Mesenchymal stem cell (in vitro differentiated cells and primary cell): ENCODE results near the gene NT5C3A.

ENCODE experiments used
- DNase-seq: peaks from one replicate; pipeline ENCODE4 v3.0.0-alpha.2; 2013
- H2AFZ ChIP-seq: one replicate; pipeline ENCODE4 v1.6.1; 2013; ENCODE audit warnings: low read depth, mild to moderate bottlenecking, control low read depth, inconsistent platforms, low read length, moderate library complexity
- H2AK5ac ChIP-seq: 2 replicates; pipeline ENCODE4 v1.6.1; 2013; ENCODE audit warnings: low read length, moderate library complexity, mild to moderate bottlenecking, inconsistent platforms; ENCODE audit not compliant: severe bottlenecking
- H2BK120ac ChIP-seq: one replicate; pipeline ENCODE4 v1.6.1; 2013; ENCODE audit warnings: low read depth, mild to moderate bottlenecking, inconsistent platforms, low read length, moderate library complexity
- H2BK12ac ChIP-seq, 2 experiments: one replicate each; pipeline ENCODE4 v1.6.1; 2013; ENCODE audit warnings: inconsistent platforms in 2 of 2, low read length in 2 of 2, mild to moderate bottlenecking in 2 of 2, moderate library complexity in 2 of 2, control low read depth in 1 of 2
- H2BK15ac ChIP-seq: one replicate; pipeline ENCODE4 v1.6.1; 2013; ENCODE audit warnings: mild to moderate bottlenecking, low read depth, inconsistent platforms; ENCODE audit not compliant: poor library complexity, severe bottlenecking
- H2BK5ac ChIP-seq: 2 replicates; pipeline ENCODE4 v1.6.1; 2013; ENCODE audit warnings: low read depth, mild to moderate bottlenecking, low read length, control low read depth, inconsistent platforms; ENCODE audit not compliant: poor library complexity, severe bottlenecking
- H3K14ac ChIP-seq, 2 experiments: one replicate each; pipeline ENCODE4 v1.6.1; 2013; ENCODE audit warnings: inconsistent platforms in 2 of 2, low read length in 2 of 2, control low read depth in 1 of 2, mild to moderate bottlenecking in 1 of 2, moderate library complexity in 1 of 2
- H3K18ac ChIP-seq, 2 experiments: one replicate each; pipeline ENCODE4 v1.6.1; 2013; ENCODE audit warnings: inconsistent platforms in 2 of 2, low read length in 2 of 2, control low read depth in 1 of 2, low read depth in 1 of 2, mild to moderate bottlenecking in 1 of 2
- H3K23ac ChIP-seq, 2 experiments: one replicate each; pipeline ENCODE4 v1.6.1; 2013; ENCODE audit warnings: inconsistent platforms in 2 of 2, low read length in 2 of 2, mild to moderate bottlenecking in 2 of 2, moderate library complexity in 2 of 2, control low read depth in 1 of 2
- H3K27ac ChIP-seq: 2 replicates; pipeline ENCODE4 v1.5.1; 2013; ENCODE audit warnings: mild to moderate bottlenecking, moderate library complexity, low read length, control low read depth, inconsistent platforms; ENCODE audit not compliant: poor library complexity, severe bottlenecking
- H3K27me3 ChIP-seq, 2 experiments: 2 replicates each; pipeline versions ENCODE4 v1.6.1 to v1.7.0; 2013; ENCODE audit warnings: low read length in 2 of 2, mild to moderate bottlenecking in 2 of 2, moderate library complexity in 2 of 2, control low read depth in 1 of 2, inconsistent platforms in 1 of 2; ENCODE audit not compliant: control insufficient read depth in 1 of 2, insufficient read depth in 1 of 2
- H3K36me3 ChIP-seq, 2 experiments: 2 replicates each; pipeline versions ENCODE4 v1.6.1 to v1.7.0; 2013; ENCODE audit warnings: low read length in 2 of 2, control low read depth in 1 of 2, inconsistent platforms in 1 of 2, low read depth in 1 of 2, mild to moderate bottlenecking in 1 of 2; ENCODE audit not compliant: insufficient read depth in 2 of 2, control insufficient read depth in 1 of 2
- H3K4ac ChIP-seq, 2 experiments: one replicate each; pipeline ENCODE4 v1.6.1; 2013; ENCODE audit warnings: inconsistent platforms in 2 of 2, low read length in 2 of 2, mild to moderate bottlenecking in 2 of 2, moderate library complexity in 2 of 2, control low read depth in 1 of 2, low read depth in 1 of 2
- H3K4me1 ChIP-seq: 2 replicates; pipeline ENCODE4 v1.6.1; 2013; ENCODE audit warnings: low read depth, low read length, control low read depth; ENCODE audit not compliant: control insufficient read depth, insufficient read depth
- H3K4me2 ChIP-seq: 2 replicates; pipeline ENCODE4 v1.6.1; 2013; ENCODE audit warnings: low read length, mild to moderate bottlenecking, inconsistent platforms; ENCODE audit not compliant: poor library complexity, severe bottlenecking
- H3K4me3 ChIP-seq, 2 experiments: 2 replicates each; pipeline versions ENCODE4 v1.5.1 to v1.7.0; 2013; ENCODE audit warnings: low read length in 2 of 2, mild to moderate bottlenecking in 2 of 2, control low read depth in 1 of 2, low read depth in 1 of 2; ENCODE audit not compliant: insufficient read depth in 1 of 2
- H3K79me1 ChIP-seq: replicated peaks from 2 replicates; pipeline ENCODE4 v1.6.1; 2013; ENCODE audit warnings: mild to moderate bottlenecking, control low read depth, low read length, inconsistent platforms; ENCODE audit not compliant: poor library complexity, severe bottlenecking
- H3K9ac ChIP-seq: 2 replicates; pipeline ENCODE4 v1.7.0; 2013; ENCODE audit warnings: mild to moderate bottlenecking, low read length, moderate library complexity
- H3K9me3 ChIP-seq: 2 replicates; pipeline ENCODE4 v1.7.0; 2013; ENCODE audit warnings: mild to moderate bottlenecking, low read length; ENCODE audit not compliant: control insufficient read depth
- H4K8ac ChIP-seq: one replicate; pipeline ENCODE4 v1.6.1; 2013; ENCODE audit warnings: inconsistent platforms, mild to moderate bottlenecking, low read length, moderate library complexity
- H4K91ac ChIP-seq: one replicate; pipeline ENCODE4 v1.6.1; 2013; ENCODE audit warnings: mild to moderate bottlenecking, low read length, inconsistent platforms
- WGBS: methylation state at CpG from one replicate; pipeline ENCODE4 v1.1.7; 2013; ENCODE audit warnings: mixed read lengths; 5-methylcytosine and 5-hydroxymethylcytosine counted together

The NT5C3A gene

GRCh38 chr7:33065981-33066380, 3.4 kb upstream of the NT5C3A start:
- Histone ChIP-seq H3K4me3 (no peak overlapping the region), H3K4me2 (no peak overlapping the region), H2BK120ac (no peak overlapping the region), H3K23ac (no peak overlapping the region), H2BK5ac (no peak overlapping the region), H2AFZ (no peak overlapping the region), H3K27ac (no peak overlapping the region), H3K9ac (no peak overlapping the region), H3K4ac (no peak overlapping the region), H3K36me3 (peaks cover 0 to 3% of the 10 kb centered on the region in 2 experiments), H3K9me3 (peaks cover 31% of the 10 kb centered on the region), H3K18ac (no peak overlapping the region), H3K79me1 (no peaks in the 10 kb centered on the region), H2BK15ac (no peak overlapping the region), H4K91ac (no peak overlapping the region), H4K8ac (no peak overlapping the region), H3K14ac (no peak overlapping the region), H3K27me3 (no peaks in the 10 kb centered on the region), H2BK12ac (no peak overlapping the region), H3K4me1 (no peaks in the 10 kb centered on the region), H2AK5ac (no peak overlapping the region)
- WGBS: 94% methylated on average over 1 of the region's 1 CpG
- DNase-seq: no peak

DNA sequence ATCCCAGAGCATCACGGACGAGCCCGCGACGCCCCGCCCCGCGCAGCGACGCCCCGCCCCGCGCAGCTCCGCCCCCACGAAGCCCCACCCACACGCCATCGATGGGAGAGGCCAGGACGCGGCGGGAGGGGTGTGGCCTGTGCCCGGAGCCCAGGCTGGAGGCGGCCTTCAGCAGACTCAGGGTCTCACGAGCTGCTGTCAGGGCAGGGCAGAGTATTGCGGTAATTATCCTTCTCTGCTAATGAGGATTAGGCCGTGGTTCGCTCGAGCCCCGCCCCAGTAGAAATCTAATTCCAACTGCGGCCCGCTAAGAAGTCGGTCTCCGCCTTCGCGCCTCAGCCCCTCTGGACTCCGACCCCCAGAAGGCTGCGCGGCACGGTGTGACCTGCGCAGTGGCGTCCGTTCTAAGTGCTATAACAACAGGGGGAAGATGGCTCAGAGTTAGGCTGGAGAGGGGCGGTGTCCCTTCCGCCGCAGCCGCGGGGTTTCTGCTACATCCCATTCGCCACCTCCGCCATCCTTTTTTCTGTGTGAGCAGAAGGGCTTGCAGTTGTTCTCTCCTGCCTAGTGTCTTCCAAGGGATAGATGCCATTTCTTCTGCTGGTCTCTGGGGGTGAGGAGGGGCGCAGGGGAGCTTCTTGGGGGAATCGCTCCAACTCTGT, 337 bp upstream of the NT5C3A start:
- Histone ChIP-seq H3K4me2 (peak overlapping the region; percentile 86), H3K18ac (peak overlapping the region; percentile 96 to 98), H3K27me3 (no peaks in the 10 kb centered on the region), H3K4ac (peak overlapping the region in 1 of 2 experiments; percentile 87), H2BK5ac (peak overlapping the region; percentile 70), H2AFZ (peak overlapping the region; percentile 91), H2AK5ac (no peak overlapping the region), H3K4me3 (peak overlapping the region; percentile 91 to 96), H3K9me3 (peaks cover 15% of the 10 kb centered on the region), H4K8ac (peak overlapping the region; percentile 98), H3K23ac (no peak overlapping the region), H3K36me3 (peaks cover 0 to 3% of the 10 kb centered on the region in 2 experiments), H3K9ac (peak overlapping the region; percentile 93), H3K4me1 (peaks cover 2% of the 10 kb centered on the region), H2BK12ac (peak overlapping the region in 1 of 2 experiments; percentile 87), H2BK15ac (peak overlapping the region; percentile 93), H2BK120ac (peak overlapping the region; percentile 49), H3K14ac (peak overlapping the region; percentile 47 to 79), H4K91ac (peak overlapping the region; percentile 94), H3K27ac (peak overlapping the region; percentile 99), H3K79me1 (no peaks in the 10 kb centered on the region)
- under 1% methylated on average over 43 of the region's 50 CpGs for WGBS
- peak; percentile 97 for DNase-seq

DNA sequence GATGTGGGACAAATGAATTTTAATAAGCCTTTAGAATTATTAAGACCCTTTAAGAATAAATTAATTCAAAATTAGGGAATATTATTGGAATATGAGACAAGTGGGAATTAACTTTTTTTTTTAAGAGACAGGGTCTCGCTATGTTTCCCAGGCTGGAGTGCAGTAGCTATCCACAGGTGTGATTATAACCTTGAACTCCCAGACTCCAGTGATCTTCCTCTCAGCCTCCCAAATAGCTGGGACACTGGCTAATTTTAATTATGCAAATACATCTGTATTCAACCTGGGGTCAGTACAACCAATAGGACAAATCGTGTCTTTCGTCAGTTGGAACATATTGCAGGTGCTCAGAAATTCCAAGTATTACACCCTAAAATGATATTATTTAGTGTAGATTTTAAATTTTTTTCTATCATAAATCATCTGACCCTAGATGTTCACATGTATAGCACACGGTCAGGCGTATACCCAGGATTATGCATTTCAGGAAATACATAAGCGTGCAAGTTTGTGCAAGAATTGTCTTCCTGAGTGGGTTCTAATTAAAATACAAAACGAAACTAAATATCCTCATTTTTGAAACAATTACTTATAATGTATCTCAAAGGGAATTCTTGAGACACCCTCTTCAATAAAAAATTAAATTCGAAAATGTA, 1.2 kb downstream of the NT5C3A start:
- Histone ChIP-seq H3K18ac (no peak overlapping the region), H2BK5ac (no peak overlapping the region), H3K4ac (no peak overlapping the region), H3K4me3 (peak overlapping the region in 1 of 2 experiments; percentile 91), H3K27me3 (no peaks in the 10 kb centered on the region), H4K8ac (no peak overlapping the region), H3K9ac (peak overlapping the region; percentile 93), H3K23ac (no peak overlapping the region), H3K79me1 (no peaks in the 10 kb centered on the region), H3K9me3 (peaks cover 8% of the 10 kb centered on the region), H2BK120ac (no peak overlapping the region), H3K27ac (no peak overlapping the region), H3K4me2 (peak overlapping the region; percentile 90), H2BK12ac (no peak overlapping the region), H3K14ac (no peak overlapping the region), H4K91ac (no peak overlapping the region), H2AK5ac (no peak overlapping the region), H2AFZ (no peak overlapping the region), H3K4me1 (peaks cover 2% of the 10 kb centered on the region), H3K36me3 (peaks cover 0 to 3% of the 10 kb centered on the region in 2 experiments), H2BK15ac (no peak overlapping the region)
- 58% methylated on average over 2 of the region's 8 CpGs for WGBS
- DNase-seq: no peak

- H3K4me1 ChIP-seq: peaks cover 6% of the 10 kb centered on the region
- 73% methylated on average over 4 of the region's 4 CpGs for WGBS
- H3K4me3 ChIP-seq: no peak overlapping the region
- H3K4ac ChIP-seq: no peak overlapping the region
- no peak overlapping the region for H2BK15ac ChIP-seq
- no peak overlapping the region for H2BK5ac ChIP-seq
- no peak overlapping the region for H3K23ac ChIP-seq
- H3K27me3 ChIP-seq: no peaks in the 10 kb centered on the region
- DNase-seq: no peak
- H2AK5ac ChIP-seq: no peak overlapping the region
- H3K79me1 ChIP-seq: peaks cover 1% of the 10 kb centered on the region
- no peak overlapping the region for H3K18ac ChIP-seq
- H2BK12ac ChIP-seq: no peak overlapping the region
- no peaks in the 10 kb centered on the region for H3K9me3 ChIP-seq
- H2BK120ac ChIP-seq: no peak overlapping the region
- no peak overlapping the region for H3K9ac ChIP-seq
- no peak overlapping the region for H3K27ac ChIP-seq
- H2AFZ ChIP-seq: no peak overlapping the region
- H3K36me3 ChIP-seq: peaks cover 0 to 3% of the 10 kb centered on the region in 2 experiments
- no peak overlapping the region for H4K91ac ChIP-seq
- H3K14ac ChIP-seq: no peak overlapping the region
- no peak overlapping the region for H4K8ac ChIP-seq
- no peak overlapping the region for H3K4me2 ChIP-seq
Observed at GRCh38 chr7:33059635-33060034, 2.9 kb downstream of the NT5C3A start.
